T-helper 22 cell (primary cell): ENCODE measurements around the gene OR52H1.
"Not testable (repeated sequence)": the region's sequence is repeated elsewhere in the genome, so short reads cannot be mapped to it uniquely, and the experiment has no call there.

Experiments used
- DNase-seq: peaks from one replicate; pipeline ENCODE4 v3.0.0-alpha.2; 2020; ENCODE audit warnings: low read depth

The OR52H1 gene

DNA sequence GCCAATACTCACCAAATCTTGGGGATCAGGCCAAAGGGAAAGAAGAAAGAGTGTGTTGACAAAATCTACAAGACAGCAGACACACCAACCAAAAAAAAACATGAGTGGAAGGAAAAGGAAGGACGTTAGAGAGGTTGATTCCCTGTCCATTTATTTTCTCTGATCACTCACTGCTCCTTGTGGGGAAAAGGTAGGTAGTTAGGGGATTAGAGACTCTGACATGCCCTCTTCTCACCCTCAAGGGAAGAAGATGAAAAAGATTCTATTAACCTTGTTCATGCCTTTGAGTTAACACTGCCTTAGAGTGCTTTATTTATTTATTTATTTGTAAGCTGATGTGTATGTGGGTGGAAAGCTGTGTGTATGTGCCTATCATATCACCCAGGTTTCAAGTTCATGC is at the start of gene OR52H1:
OR52H1 (minus strand) TSS at position 101 of the 400 bp plus-strand sequence. CDS start 3,035 bp downstream, outside the sequence.
- DNase-seq, result no peak

DNA sequence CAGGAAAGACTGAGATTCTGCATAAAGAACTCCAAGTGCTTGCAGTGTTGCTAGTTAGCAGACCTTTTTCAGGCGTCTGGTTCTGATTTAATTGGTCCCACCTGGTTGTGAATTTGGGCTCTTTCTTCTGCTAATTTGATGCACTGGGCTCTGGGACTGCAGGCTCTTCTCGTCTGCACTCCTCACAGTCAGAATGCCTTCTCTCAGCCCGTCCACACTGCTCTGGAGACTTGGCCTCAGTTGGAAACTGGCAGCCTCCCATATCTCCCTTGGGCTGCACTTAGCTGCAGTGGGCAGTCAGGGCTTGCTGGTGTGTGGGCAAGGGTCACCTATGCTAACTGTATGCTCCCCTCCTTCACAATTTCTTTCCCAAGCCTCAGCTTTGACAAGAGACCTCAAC is 49.6 kb upstream of the OR52H1 start:
- no peak for DNase-seq

DNA sequence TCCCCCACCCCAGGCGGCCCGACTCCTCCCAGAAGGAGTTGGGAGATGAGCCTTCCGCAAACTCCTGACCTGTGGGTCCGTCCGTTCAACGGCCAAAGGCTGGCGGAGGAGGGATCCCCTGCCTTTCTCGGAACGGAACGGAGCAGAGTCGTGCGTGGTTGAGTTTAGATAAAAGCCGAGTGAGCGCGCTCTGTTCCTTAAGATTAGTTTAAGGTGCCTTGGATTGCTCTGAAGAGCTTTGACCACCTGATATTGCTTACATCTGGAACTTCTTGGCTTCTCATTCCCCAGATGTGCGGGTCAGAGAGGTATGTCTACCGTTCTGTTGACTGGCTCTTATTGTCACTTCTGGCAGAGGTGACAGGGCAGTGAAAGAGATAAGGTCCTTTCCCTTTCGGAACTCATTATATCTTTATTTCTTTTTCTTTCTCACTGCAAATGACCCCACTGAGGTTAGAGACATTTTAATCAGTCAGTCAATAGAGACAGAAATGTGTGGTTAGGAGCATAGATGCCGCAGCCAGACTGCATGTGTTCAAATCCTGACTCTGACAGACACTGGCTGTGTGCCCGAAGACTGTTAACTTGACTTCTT is 48.4 kb upstream of the OR52H1 start, which contains the start of gene TRIM6:
TRIM6 (plus strand) TSS at position 31 of the 595 bp plus-strand sequence; CDS start at position 292, 261 bp downstream.
- DNase-seq, result no peak

DNA sequence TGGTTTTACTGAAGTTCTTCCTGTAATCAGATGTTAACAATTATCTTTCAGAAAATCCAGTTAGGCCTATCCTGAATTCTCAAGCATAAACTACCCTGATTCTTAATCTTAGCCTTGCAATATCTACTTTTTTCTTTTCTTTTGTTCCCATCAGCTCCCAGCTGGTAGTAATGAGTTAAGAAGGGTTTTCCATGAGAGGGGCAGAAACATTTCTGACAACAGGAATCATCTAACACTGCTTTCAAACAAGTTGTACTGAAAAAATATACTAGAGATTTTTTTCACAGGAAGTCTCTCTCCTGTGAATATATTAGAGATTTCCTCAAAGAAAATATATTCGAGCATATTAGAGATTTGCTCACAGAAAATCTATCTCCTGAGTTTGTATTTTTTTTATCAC is 44.8 kb upstream of the OR52H1 start:
- no peak for DNase-seq

DNA sequence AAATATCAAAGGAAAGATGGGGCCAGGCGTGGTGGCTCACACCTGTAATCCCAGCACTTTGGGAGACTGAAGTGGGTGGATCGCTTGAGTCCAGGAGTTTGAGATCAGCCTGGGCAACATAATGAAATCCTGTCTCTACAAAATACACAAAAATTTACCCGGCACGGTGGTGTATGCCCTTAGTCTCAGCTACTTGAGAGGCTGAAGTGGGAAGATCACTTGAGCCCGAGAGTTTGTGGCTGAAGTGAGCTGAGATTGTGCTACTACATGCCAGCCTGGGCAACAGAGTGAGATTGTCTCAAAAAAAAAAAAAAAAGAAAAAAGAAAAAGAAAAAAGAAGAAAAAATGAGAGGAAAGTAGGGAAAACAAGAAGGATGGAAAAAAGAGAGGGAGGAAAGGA is 44.3 kb upstream of the OR52H1 start:
- DNase-seq, result no peak

DNA sequence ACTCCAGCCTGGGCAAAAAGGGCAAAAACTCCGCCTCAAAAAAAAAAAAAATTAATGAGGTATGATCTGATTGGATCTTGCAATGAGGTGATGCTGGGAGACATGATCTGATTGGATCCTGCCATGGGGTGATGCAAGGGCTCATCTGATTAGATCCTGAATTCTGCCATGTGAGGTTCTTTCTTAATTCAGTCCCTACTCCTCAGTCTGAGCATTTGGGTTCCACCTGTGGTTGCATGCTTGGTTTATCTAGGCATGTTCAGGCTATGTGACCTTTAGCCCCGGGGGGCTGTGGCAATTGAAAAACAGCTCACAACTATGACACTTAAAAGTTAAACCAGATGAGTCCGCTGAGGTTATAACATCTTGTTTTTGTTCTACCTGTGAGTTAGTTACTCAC is 43.3 kb upstream of the OR52H1 start:
- no peak for DNase-seq

DNA sequence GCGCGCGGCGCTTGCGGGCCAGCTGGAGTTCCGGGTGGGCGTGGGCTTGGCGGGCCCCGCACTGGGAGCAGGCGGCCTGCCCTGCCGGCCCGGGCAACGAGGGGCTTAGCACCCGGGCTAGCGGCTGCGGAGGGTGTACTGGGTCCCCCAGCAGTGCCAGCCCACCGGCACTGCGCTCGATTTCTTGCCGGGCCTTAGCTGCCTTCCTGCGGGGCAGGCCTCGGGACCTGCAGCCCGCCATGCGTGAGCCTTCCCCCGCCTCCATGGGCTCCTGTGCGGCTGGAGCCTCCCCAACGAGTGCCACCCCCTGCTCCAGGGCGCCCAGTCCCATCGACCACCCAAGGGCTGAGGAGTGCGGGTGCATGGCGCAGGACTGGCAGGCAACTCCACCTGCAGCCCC is 41.6 kb upstream of the OR52H1 start:
- DNase-seq, result not testable (repeated sequence)

DNA sequence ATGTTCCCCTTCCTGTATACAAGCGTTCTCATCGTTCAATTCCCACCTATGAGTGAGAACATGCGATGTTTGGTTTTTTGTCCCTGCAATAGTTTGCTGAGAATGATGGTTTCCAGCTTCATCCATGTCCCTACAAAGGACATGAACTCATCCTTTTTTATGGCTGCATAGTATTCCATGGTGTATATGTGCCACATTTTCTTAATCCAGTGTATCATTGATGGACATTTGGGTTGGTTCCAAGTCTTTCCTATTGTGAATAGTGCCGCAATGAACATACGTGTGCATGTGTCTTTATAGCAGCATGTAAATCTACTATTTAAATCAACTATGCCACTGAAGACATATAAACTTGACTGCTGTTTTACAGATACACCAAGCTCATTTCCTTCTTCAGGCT is 36.1 kb upstream of the OR52H1 start:
- not testable (repeated sequence) for DNase-seq

DNA sequence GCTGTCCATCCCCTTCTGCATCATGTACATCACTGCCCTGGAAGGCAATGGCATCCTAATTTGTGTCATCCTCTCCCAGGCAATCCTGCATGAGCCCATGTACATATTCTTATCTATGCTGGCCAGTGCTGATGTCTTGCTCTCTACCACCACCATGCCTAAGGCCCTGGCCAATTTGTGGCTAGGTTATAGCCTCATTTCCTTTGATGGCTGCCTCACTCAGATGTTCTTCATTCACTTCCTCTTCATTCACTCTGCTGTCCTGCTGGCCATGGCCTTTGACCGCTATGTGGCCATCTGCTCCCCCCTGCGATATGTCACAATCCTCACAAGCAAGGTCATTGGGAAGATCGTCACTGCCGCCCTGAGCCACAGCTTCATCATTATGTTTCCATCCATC is 32.7 kb upstream of the OR52H1 start:
- DNase-seq, result no peak

DNA sequence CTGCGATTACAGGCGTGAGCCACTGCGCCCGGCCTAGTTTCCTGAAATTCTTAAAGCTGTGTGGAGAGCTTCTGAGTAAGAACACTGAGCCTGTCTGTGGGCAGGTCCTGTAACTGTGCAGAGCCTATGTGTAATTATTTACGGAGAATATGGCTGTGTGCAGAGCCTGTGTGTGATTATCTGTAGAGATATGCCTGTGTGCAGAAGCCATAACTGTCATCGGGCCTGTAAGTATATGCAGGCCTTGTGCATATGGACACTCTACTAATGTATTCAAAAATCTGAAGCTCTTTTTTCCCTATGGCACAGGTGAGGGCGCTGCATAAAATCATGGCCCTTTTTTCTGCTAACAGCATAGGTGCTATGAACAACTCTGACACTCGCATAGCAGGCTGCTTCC is 32.2 kb upstream of the OR52H1 start, which contains the start of gene OR52B6:
OR52B6 (plus strand) TSS at position 301 of the 400 bp plus-strand sequence; CDS start at position 301, 0 bp downstream.
- no peak for DNase-seq

DNA sequence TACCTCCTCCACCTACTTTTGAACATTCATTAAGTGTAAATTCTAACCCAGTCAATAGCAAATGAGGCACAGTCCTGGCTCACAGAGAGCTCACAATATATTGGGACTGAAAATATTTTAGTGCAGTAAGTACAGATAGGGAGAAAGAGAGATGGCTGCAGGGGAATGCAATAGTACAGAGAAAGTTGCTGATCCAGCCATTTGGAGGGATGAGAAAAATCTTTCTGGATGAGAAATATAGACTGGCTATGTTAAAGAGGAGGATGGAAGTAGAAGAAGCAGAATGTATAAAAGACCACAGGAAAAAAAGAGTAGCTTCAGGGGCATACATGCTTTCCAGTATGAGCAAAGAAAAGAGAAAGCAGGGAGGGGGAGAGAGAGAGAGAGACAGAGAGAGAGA is 28.8 kb upstream of the OR52H1 start:
- no peak for DNase-seq

DNA sequence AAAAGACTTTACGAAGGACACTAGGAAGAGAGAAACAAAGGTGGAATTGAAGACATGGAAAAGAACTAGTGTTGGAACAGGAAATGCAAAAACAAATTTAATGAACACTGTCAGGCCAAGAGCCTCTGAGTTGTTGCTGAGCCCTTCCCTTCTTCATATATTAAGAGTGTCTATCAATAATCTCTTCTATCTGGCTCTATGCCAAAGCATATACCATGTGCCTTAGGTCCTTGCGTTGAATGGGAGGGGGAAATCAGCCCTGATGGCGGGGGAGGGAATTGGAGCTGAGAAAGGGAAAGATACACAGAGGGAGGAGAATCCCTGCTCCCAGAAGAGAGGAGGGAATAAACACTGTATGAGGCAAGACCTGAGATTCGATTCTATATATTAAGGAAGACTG is 26.8 kb upstream of the OR52H1 start:
- no peak for DNase-seq

DNA sequence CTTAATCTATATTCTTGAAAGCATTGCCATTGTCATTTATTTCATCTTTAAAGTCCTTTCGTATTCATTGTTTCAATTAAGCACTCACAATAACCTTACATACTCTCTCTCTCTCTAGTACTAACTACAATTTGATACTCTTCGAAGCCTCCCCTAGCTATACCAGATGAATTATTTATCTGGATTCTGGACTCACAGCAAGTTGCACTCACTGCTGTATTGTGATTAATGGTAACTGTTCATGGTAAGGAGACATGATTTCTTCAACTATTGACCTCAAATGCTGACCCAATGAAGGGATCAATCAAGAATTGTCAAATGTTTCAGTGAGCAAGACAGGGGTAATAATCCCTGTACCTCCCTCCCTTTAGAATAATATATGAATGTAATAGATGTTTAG is 26.3 kb upstream of the OR52H1 start:
- DNase-seq, result no peak

DNA sequence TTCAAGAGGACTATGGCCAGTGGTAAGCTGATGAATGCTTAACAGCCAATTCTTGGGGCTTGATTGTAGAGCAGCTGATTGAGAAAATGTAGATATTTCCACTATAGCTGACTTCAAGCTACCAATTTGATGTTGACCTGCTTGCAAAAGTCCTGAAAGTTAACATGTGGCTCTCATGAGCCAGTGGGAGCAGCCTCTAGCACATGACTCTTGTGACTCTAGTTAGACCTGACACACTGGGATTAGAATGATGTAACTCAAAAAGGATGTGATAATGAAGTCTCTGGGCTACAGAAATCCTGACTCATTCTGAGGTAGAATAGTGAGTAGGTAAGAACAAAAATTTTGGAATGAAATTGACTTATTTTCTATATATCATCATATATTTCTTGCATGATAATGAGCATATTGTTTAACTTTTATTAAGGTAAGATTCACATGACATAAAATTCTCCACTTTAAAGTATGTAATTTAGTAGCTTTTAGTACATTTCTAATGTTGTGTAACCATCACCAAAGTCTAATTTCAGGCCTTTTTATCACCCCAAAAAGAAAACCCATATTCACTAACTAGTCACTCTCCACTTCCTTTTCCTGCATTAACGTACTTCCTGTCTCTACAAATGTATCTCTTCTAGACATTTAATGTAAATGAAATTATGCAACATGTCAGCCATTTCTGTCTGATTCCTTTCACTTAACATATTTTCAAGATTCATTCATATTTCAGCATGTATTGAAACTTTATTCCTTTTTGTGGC is 16.1 kb upstream of the OR52H1 start:
- no peak for DNase-seq

DNA sequence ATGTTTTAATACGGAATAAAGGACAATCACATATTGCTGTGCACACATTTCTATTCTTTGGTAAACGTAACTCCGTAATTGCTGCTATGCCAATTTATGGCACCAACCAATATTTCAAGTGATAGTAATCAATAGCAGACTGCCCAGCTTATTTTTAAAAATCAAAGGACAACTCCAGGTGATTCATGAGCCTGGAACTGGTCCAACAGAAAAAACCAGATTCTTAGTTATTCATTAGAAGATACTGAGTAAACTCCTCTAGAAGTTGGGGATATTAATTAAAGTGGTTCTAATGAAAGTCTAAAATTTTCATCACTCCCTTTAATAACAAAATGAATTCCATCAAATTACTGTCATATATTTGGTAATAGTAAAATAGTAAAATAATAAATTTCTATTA is 9.4 kb upstream of the OR52H1 start:
- no peak for DNase-seq

DNA sequence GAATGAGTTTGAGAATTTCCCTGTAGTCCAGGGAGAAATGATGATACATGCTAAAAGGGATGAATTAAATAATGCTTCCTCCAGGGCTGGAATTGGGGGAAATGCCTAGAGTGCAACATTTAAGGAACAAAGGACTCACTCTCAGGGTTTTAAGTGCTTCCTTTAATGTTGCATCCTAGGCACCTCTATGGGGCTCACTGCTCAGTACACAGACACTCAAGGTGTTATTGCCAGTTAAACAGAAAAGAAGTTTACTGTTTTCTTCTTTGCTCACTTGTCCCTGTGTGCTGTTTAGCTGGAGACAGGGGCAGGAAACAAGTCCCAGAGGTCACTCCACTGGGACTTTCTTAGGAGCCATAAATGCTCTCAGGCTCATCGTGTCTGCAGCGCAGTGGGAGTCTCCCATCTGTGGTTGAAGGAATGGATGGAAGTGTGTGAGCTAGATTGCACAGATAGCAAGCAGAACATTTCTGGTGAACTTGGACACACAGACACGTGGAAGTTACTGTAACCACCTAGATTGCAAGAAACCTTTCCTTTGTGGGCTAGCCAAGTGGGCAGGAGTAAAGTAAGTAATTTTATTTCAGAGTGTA is 8.4 kb upstream of the OR52H1 start:
- no peak for DNase-seq

DNA sequence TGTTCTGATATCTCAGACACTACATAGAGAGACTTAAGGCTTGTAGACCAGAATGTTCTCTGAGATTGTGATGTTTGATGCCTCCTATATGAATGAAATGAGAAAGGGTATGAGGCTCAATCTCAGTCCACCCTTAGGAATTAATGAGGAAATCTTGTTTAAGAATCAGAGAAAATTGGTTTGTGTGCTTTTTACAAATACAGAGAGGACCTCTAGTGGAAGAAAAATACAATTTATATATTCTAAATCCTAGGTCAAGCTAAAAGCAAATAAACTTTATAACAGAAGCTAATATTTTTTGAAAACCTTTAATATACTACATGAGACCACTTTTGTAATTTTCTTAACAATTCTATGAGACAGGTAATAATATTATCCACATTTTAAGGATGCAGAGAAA is 5.0 kb upstream of the OR52H1 start:
- DNase-seq, result no peak

DNA sequence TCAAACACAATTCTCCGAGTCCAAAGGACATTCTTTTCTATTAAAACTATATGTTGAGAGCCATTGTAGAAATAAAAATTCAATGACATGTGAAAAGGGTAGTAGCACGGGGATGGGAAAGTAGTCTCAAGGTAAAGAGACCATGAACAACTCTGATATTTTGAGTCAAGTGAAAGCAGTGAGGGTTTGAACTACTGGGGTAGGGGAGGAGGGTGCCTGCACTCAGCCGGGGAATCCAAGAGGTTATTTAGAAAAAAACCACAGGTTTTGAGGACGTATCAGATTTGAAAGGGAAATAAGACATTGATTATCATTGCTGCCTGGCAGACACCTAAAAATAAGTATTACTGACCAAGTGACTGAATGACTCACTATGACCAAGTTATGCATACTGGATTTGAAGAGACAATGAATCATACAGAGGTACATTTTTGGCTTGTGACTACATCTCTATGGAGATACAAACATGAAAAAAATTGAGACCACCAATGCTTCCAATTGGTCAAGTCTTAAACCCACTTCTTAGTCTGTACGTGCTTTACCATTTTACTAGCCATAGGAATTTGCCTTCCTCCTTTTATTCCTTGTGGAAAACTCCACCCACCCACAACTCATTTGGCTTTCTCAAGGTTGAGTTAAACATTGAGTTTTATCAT is 2.2 kb upstream of the OR52H1 start:
- no peak for DNase-seq

DNA sequence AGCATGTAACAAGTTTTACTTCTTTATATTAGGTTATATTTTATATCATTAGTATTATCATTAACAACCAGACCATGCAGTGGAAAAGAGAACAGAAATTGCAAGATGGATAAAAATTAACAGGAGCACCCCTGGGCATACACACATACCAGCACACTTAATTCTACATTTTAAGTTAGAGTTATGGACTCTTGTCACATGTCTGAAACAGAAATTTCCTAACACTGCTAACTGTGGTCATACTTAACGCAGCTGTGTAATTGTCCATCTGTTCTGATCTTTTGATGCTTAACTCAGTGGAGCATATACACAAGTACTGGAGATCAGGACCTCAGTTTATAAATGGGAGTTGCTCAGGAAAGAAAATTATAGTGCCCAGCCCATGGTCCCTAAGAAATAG is 358 bp downstream of the OR52H1 start:
- no peak for DNase-seq

DNA sequence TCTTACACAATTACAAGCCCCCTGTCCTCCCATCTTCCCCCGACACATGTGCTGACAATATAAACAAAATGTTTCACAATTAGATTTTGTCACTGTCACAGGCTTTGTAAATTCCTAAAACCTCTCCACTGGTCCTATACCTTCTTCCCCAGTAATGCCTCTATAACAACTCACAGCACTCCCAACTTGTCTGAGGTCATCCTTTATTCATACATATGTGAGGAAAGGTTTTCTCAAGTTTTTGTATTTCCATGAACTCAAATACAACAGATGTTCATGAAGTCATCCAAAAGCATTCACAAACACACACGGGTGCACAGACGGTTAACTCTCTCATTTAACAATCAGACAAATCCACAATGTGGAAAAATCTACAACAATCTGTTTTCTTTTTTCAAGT is 1.9 kb downstream of the OR52H1 start:
- DNase-seq, result no peak

DNA sequence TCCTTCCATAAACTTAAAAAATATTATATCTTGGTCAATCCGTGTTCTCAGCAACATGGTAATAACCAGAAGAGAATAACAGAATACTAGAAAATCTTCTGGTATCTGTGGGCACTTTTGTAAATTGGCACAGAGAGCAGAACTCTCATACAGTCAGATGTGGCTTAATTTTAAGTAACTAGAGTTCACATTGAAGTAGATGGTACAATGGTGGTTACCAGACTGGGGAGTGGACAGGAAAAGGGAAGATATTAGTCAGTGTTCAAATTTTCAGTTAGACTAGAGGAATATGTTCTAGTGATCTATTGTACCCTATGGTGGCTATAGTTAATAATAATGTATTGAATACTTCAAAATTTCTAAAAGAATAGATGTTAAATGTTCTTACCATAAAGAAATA is 6.9 kb downstream of the OR52H1 start:
- no peak for DNase-seq

DNA sequence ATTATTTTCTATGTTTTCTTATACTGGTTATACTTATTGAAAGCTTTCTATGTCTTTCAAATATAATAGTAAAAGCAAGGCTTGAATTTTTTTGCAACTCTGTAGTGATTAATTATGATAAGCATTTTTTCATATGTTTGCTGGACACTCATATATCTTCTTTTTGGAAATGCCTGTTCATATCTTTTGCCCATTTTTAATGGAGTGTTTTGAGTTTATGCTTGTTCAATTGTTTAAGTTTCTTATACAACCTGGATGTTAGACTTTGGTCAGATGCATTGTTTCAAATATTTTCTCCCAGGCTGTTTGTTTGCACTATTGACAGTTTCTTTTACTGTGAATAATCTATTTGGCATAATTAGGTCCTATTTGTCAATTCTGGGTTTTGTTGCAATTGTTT is 11.9 kb downstream of the OR52H1 start:
- no peak for DNase-seq

DNA sequence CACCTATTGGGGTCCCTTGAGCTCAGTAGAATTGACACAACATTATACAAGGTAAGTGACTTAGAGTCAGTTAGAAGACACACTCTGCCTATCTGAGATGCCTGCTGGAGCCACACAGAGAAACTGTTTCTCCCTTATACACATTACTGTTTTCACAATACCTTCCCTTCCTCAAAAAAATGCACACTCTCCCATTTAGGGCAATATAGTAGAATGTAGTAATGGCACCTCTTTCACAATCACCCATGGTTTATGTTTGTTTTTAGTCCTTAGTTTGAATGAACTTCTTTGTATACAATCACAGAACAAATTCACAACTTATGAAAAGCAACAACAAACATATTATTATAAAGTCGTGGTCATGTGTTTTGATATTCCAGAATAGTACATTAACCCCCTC is 14.3 kb downstream of the OR52H1 start:
- no peak for DNase-seq
